COR-L47 (cell line): Measurements from ENCODE around the gene USP22.

Source experiments
- DNase-seq: peaks from one replicate; lab custom pipeline; 2025; lab: John Stamatoyannopoulos, UW

Gene USP22

DNA sequence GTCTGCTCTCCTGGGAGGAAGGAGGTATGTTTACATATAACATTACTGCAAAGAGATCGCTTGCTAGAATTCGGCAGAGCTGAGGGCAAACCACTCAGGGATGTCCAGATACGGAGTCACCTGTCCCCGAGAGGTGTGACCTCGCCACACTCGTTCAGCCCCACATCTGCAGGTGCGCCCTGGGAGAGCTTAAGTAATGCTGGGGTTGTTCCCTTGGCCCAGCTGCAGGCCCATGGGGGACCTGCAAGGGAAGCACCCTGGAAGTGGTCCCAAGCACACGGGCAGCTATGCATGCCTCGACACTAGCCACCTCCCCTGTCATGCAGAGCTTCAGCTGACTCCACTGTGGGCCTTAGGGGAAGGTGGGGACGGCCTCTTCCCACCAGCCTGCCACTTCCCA lies 22.2 kb downstream of the USP22 start:
- no peak for DNase-seq

DNA sequence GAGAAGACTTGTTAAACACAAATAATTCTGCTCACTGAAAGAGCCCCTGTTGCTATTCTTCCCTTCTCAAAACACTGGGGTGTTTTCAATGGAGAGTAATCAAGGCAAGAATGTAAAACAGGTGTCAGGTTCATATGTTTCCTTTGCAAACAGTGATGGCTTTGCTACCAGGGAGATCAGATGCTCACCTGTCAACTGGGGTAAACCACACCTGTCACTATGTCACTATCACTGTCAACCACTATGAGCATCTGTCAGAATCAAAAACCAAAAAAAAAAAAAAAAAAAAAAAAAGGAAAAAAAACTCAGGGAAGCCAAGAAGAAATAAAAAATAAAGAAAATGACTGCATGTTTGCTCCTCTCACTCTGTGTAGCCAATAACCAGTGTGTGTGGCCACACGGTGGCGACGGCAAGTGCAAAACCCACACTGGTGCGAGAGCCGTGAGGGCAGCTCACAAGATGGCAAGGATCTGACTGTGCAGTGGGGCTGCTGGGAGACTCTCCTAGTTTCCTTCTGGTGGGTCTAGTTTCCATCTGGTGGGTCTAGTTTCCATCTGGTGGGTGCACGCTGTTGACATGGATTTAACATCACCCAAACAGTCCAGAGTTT lies 22.7 kb downstream of the USP22 start:
- no peak for DNase-seq

- no peak for DNase-seq
These were observed 23.9 kb downstream of the USP22 start for GRCh38 chr17:21018894-21019293.

- DNase-seq, result no peak
These were observed 24.9 kb downstream of the USP22 start for GRCh38 chr17:21017861-21018260.

DNA sequence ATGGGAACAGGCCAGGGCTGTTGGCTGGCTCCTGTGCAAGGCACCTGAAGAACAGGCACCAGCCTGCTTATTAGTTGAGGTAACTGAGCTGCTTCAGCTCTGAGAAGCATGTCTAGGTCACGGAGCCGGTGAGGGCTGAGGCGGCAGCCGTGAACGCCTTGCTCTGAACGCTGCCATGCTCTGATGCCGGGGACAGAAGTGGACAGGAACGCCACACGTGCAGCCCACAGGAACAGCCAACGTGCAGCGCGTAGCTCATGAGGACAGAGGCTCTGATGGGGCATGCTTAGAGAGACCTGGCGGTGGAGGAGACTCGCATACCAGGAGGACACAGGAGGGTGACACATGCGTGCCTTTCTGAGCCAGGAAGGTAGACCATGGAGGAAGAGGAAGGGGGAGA lies 25.6 kb downstream of the USP22 start:
- no peak for DNase-seq

GRCh38 chr17:21016826-21017225 lies 26.0 kb downstream of the USP22 start:
- no peak for DNase-seq

DNA sequence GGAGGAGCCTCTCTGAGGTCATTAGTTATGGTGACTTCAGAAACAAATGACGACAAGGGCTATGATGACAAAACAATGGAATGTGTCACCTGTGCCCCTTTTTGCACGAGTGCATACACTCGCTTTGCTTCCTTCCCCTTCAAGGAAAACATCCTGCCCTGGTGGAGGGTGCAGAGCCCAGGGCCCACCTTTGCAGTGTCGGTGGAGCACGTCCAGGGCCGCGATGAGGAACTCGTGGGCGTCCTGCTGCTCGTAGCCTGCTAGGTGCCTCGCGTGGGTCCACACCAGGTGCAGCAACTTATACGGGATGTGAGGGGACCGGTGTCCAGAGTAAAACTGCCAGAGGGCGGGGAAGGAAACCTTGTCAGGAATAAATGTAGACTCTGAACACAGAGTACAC lies 27.2 kb downstream of the USP22 start:
- no peak for DNase-seq

DNA sequence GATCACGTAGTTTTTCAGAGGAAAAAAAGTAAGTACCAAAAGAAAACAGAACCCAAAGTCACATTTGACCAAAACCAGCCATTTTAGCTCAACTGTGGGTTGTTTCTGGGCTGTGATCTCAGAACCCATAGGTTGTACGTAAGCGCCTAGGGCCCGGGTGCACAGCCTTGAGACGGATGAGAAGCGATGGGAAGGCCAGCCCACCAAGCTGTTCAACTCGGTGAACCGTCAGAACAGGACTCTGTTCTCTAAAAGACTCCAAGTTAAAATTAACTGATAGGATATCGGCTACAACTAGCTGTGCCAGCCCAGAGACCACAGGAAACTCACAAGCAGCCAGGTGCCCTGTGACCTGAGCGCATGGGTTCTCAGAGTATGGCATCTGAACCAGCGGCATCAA lies 28.3 kb downstream of the USP22 start:
- no peak for DNase-seq

DNA sequence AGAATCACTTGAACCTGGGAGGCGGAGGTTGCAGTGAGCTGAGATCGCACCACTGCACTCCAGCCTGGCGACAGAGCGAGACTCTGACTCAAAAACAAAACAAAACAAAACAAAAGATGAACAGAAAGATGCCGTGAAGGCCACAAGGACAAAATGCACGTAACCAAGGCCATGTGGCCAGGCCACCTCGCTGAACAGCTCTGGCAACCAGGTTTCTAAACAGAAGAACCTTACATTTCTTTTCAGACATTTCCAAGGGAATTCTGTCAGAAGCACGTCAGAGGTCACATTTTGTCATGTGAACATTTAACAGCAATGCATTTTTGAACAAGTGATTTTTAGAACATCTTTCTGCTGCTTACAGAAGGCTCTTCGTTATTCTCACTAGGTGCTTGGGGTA lies 28.8 kb downstream of the USP22 start:
- DNase-seq, result no peak

- no peak for DNase-seq
These were observed 30.1 kb downstream of the USP22 start for GRCh38 chr17:21012736-21013135.

GRCh38 chr17:21010705-21011596 lies 31.9 kb downstream of the USP22 start:
- DNase-seq, result no peak

GRCh38 chr17:21008992-21009671 lies 33.7 kb downstream of the USP22 start:
- no peak for DNase-seq

DNA sequence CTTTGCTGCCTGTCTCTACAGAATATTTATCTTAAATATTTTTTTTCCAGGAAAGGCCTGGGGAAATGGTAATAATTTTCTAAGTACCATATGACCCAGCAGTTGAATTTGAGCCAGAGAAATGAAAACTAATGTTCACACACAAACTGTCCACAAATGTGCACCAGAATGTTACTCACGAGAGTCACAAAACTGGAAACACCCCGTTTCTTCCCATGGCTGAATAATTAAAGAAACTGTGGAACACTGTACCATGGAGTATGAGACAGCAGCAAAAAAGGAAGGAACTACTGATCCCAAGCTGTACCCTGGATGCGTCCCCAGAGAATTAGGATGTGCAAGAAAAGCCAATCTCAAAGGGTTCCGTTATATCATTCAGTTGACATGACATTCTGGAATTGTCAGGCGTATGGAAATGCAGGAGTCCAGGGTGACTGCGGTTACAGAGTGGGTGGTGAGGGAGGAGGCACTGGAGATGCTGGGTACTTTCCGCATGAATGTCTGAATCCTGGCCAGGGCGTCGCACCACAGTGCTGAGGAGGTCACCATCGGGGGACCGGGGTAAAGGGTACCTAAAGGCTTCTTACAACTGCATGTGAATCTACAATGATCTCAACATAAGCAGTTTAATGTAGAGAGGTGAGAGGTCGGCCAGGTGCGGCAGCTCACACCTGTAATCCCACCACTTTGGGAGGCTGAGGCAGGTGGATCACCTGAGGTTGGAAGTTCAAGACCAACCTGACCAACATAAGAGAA lies 34.5 kb downstream of the USP22 start:
- no peak for DNase-seq

DNA sequence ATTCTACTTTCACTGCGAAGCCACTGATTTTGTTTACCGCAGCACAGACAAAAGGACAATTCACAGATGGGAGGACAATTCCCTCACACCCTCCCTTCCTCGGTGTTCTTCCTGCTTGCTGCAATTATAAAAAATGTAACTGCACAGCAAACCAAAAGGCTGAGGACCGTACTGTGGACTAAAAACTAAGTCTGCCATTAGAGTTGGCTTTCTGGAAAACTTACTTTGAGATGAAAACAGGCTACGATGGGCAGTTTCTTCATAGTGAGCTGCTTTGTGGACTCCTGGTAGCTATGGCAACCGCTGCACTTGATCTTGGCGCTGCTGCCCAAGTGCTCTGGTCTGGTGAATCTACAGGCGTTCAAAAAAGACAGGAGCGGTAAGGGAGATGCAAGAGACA lies 35.2 kb downstream of the USP22 start:
- no peak for DNase-seq

DNA sequence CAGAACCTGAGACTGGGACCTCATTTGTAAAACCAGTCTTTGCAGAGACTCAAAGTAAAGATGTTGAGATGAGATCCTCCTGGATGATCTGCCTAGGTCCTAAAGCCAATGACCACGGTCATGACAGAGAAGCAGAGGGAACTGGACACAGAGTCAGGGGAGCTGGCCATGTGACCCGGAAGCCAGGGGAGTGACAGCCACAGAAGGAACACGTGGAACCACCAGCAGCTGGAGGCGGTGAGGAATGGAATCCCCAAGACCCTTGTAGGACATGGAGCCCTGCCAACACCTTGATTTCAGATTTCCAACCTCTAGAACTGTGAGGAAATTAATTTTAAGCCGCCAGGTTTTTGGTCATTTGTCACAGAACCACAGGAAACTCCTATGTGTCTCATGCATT lies 37.0 kb downstream of the USP22 start:
- no peak for DNase-seq

DNA sequence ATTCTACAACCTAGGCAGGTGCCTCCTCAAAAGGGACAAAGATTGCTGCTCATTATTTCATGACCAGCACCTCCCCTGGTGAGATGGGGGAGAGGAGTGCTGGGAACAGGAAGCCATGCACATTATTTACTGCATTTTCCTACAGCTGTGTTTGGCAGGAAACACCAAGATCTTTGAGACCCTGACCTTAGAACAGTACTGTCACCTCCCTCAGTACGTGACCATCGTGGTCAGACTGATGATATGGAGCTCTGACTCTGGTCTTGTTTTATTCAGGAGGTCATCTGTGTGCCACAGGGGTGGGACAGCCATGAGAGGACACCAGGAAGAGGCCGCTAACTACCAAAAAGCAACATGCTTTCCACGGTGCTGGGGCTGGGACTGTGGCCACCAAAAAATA lies 37.4 kb downstream of the USP22 start:
- DNase-seq, result no peak

GRCh38 chr17:21004016-21004930 lies 38.5 kb downstream of the USP22 start:
- no peak for DNase-seq

DNA sequence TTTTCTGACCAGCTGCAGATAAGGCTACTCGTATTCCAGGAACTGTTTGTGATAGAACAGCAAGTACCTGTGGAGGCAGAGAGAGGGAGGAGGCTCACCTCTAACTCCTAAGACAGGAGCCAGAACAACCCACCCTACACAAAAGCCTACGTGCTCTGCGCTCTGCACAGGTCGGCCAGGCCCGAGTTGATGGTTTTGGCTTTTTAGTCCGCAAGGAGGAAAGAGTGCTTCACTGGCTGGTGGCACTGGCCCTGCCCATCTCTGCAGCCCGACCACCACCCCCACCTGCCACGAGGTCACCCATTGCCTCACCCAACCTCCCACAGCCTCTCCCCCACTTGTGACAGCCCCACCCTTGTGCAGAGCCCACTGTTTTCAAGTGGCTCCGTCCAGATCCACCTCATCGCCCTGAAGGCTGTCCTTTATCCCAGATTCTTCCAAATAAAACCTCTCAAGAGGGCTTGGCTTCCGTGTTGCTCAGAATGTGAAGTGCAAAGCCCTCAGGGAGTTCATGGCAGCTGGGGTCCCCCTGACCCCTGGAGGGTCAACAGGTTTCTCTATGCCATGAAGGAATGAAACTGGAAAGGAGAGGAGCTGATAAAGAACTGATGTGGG lies 39.7 kb downstream of the USP22 start:
- no peak for DNase-seq

- no peak for DNase-seq
These were observed 40.4 kb downstream of the USP22 start for GRCh38 chr17:21002309-21003006.

- DNase-seq, result no peak
These were observed 41.0 kb downstream of the USP22 start for GRCh38 chr17:21001813-21002221.
